ENCODE data around the gene USP51.
"Not testable (repeated sequence)": the region's sequence is repeated elsewhere in the genome, so short reads cannot be mapped to it uniquely, and the experiment has no call there.

The USP51 gene

GRCh38 chrX:55522596-55523276 lies 33.1 kb upstream of the USP51 start:
- TF ChIP-seq CTCF (IDR thresholded peaks at IDR 0.05; ENCODE audit: low read length) (no peak), EZH2 (IDR thresholded peaks at IDR 0.05; ENCODE audit: borderline replicate concordance, low read length) (no peak)
- H3F3A ChIP-seq (ENCODE audit: insufficient read depth, low read length): no peaks in the 10 kb centered on the region
- H3K36me3 ChIP-seq (ENCODE audit: insufficient read depth, low read length): no peaks in the 10 kb centered on the region
- H3K9ac ChIP-seq (ENCODE audit: low read length): no peak overlapping the region
- H4K20me1 ChIP-seq (ENCODE audit: insufficient read depth, low read length): no peaks in the 10 kb centered on the region
- H3K79me2 ChIP-seq (ENCODE audit: insufficient read depth, low read length): no peaks in the 10 kb centered on the region
- H2AFZ ChIP-seq (ENCODE audit: low read length): no peak overlapping the region
- H3K9me3 ChIP-seq (ENCODE audit: low read length): no peaks in the 10 kb centered on the region
- no peaks in the 10 kb centered on the region for H3K4me1 ChIP-seq (ENCODE audit: insufficient read depth, low read length, severe bottlenecking)
- no peaks in the 10 kb centered on the region for H3K27me3 ChIP-seq (ENCODE audit: insufficient read depth, low read length)
- H3K9me2 ChIP-seq (ENCODE audit: low read depth, low read length): no peaks in the 10 kb centered on the region
- no peak overlapping the region for H3K4me3 ChIP-seq (ENCODE audit: low read depth, low read length, poor library complexity, severe bottlenecking)
- H3K4me2 ChIP-seq (ENCODE audit: low read length): no peak overlapping the region
- no peak overlapping the region for H3K27ac ChIP-seq (ENCODE audit: low read depth, low read length, poor library complexity, severe bottlenecking)

- Histone ChIP-seq H3K4me2 (ENCODE audit: low read length) (no peak overlapping the region), H3F3A (ENCODE audit: insufficient read depth, low read length) (no peaks in the 10 kb centered on the region), H3K4me3 (ENCODE audit: low read depth, low read length, poor library complexity, severe bottlenecking) (no peak overlapping the region), H3K9me2 (ENCODE audit: low read depth, low read length) (no peaks in the 10 kb centered on the region), H4K20me1 (ENCODE audit: insufficient read depth, low read length) (no peaks in the 10 kb centered on the region), H3K79me2 (ENCODE audit: insufficient read depth, low read length) (no peaks in the 10 kb centered on the region), H2AFZ (ENCODE audit: low read length) (no peak overlapping the region), H3K36me3 (ENCODE audit: insufficient read depth, low read length) (no peaks in the 10 kb centered on the region), H3K9me3 (ENCODE audit: low read length) (no peaks in the 10 kb centered on the region), H3K27me3 (ENCODE audit: insufficient read depth, low read length) (no peaks in the 10 kb centered on the region), H3K27ac (ENCODE audit: low read depth, low read length, poor library complexity, severe bottlenecking) (no peak overlapping the region), H3K9ac (ENCODE audit: low read length) (no peak overlapping the region), H3K4me1 (ENCODE audit: insufficient read depth, low read length, severe bottlenecking) (no peaks in the 10 kb centered on the region)
- TF ChIP-seq CTCF (IDR thresholded peaks at IDR 0.05; ENCODE audit: low read length): no peak
- TF ChIP-seq EZH2 (IDR thresholded peaks at IDR 0.05; ENCODE audit: borderline replicate concordance, low read length): no peak
Observed at GRCh38 chrX:55521687-55522086, 32.0 kb upstream of the USP51 start.

- H3K9ac ChIP-seq (ENCODE audit: low read length); H3F3A ChIP-seq (ENCODE audit: insufficient read depth, low read length); H3K4me3 ChIP-seq (ENCODE audit: low read depth, low read length, poor library complexity, severe bottlenecking); H3K36me3 ChIP-seq (ENCODE audit: insufficient read depth, low read length); H3K4me2 ChIP-seq (ENCODE audit: low read length); H3K27me3 ChIP-seq (ENCODE audit: insufficient read depth, low read length); H3K27ac ChIP-seq (ENCODE audit: low read depth, low read length, poor library complexity, severe bottlenecking); H3K4me1 ChIP-seq (ENCODE audit: insufficient read depth, low read length, severe bottlenecking); H4K20me1 ChIP-seq (ENCODE audit: insufficient read depth, low read length); H3K9me2 ChIP-seq (ENCODE audit: low read depth, low read length); H2AFZ ChIP-seq (ENCODE audit: low read length); H3K79me2 ChIP-seq (ENCODE audit: insufficient read depth, low read length); H3K9me3 ChIP-seq (ENCODE audit: low read length): not testable (repeated sequence)
Observed at GRCh38 chrX:55516794-55517481, 27.3 kb upstream of the USP51 start.

GRCh38 chrX:55513045-55513737 lies 23.5 kb upstream of the USP51 start:
- H3K79me2 ChIP-seq (ENCODE audit: insufficient read depth, low read length); H3K4me3 ChIP-seq (ENCODE audit: low read depth, low read length, poor library complexity, severe bottlenecking); H3K36me3 ChIP-seq (ENCODE audit: insufficient read depth, low read length); H3K27me3 ChIP-seq (ENCODE audit: insufficient read depth, low read length); H4K20me1 ChIP-seq (ENCODE audit: insufficient read depth, low read length); H2AFZ ChIP-seq (ENCODE audit: low read length); H3K27ac ChIP-seq (ENCODE audit: low read depth, low read length, poor library complexity, severe bottlenecking); H3K9me3 ChIP-seq (ENCODE audit: low read length); H3K9ac ChIP-seq (ENCODE audit: low read length); H3F3A ChIP-seq (ENCODE audit: insufficient read depth, low read length); H3K9me2 ChIP-seq (ENCODE audit: low read depth, low read length); H3K4me2 ChIP-seq (ENCODE audit: low read length); H3K4me1 ChIP-seq (ENCODE audit: insufficient read depth, low read length, severe bottlenecking): not testable (repeated sequence)

- H3K4me1 ChIP-seq (ENCODE audit: insufficient read depth, low read length, severe bottlenecking): not testable (repeated sequence)
Observed at GRCh38 chrX:55508410-55509152, 18.9 kb upstream of the USP51 start.

More at GRCh38 chrX:55508410-55509152, 18.9 kb upstream of the USP51 start:
- not testable (repeated sequence) for H3K27me3 ChIP-seq (ENCODE audit: insufficient read depth, low read length); H3F3A ChIP-seq (ENCODE audit: insufficient read depth, low read length); H3K36me3 ChIP-seq (ENCODE audit: insufficient read depth, low read length); H3K27ac ChIP-seq (ENCODE audit: low read depth, low read length, poor library complexity, severe bottlenecking); H4K20me1 ChIP-seq (ENCODE audit: insufficient read depth, low read length); H3K9me3 ChIP-seq (ENCODE audit: low read length); H3K9ac ChIP-seq (ENCODE audit: low read length); H3K9me2 ChIP-seq (ENCODE audit: low read depth, low read length); H3K4me3 ChIP-seq (ENCODE audit: low read depth, low read length, poor library complexity, severe bottlenecking); H3K4me2 ChIP-seq (ENCODE audit: low read length); H2AFZ ChIP-seq (ENCODE audit: low read length); H3K79me2 ChIP-seq (ENCODE audit: insufficient read depth, low read length)

Data from OCI-LY1 (cell line).